ENCODE measurements around the gene ABCG2. TPM values are rescaled to one million over a fixed set of nuclear protein-coding genes. Genes with fewer than 3 reads are reported as not detected.
"Not testable (repeated sequence)": the region's sequence is repeated elsewhere in the genome, so short reads cannot be mapped to it uniquely, and the experiment has no call there.

The ABCG2 gene
- total RNA-seq, 2 donors from 2014 or later = 12.3 to 15.3 TPM

DNA sequence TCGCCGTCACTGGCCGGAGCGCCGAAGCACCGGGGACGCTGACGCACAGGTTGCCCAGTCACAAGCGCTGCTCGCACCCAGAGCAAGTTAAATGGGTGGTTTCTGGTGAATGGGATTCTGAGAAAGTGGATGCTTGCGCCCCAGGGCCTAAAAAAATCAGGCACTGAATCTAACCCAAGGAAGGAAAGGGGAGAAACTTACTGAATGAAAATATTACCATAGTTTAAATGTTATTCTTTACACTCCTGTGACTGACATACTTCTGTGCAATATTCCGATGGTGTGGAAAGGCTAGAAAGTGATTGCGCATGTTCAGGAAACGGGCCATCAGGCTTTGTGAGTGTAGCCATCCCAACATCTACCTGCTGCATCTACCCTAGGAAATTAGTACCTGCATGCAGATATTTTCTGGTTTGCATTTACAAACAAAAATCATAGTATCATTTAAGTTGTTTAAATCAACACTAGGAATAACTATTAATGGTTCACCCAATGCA is 838 bp upstream of the ABCG2 start:
- Histone ChIP-seq H3K4me1 (replicated peaks) (no peaks in the 10 kb centered on the region), H3K27ac (no peak overlapping the region), H3K9me3 (no peaks in the 10 kb centered on the region), H3K4me3 (peak overlapping the region; percentile 36 to 38), H3K36me3 (no peaks in the 10 kb centered on the region), H3K27me3 (replicated peaks; ENCODE audit: insufficient read depth) (peaks cover under 1% of the 10 kb centered on the region)
- TF ChIP-seq POLR2AphosphoS5 (IDR thresholded peaks at IDR 0.05) (no peak), POLR2A (IDR thresholded peaks at IDR 0.05) (no peak)
- TF ChIP-seq, protein P1, sequence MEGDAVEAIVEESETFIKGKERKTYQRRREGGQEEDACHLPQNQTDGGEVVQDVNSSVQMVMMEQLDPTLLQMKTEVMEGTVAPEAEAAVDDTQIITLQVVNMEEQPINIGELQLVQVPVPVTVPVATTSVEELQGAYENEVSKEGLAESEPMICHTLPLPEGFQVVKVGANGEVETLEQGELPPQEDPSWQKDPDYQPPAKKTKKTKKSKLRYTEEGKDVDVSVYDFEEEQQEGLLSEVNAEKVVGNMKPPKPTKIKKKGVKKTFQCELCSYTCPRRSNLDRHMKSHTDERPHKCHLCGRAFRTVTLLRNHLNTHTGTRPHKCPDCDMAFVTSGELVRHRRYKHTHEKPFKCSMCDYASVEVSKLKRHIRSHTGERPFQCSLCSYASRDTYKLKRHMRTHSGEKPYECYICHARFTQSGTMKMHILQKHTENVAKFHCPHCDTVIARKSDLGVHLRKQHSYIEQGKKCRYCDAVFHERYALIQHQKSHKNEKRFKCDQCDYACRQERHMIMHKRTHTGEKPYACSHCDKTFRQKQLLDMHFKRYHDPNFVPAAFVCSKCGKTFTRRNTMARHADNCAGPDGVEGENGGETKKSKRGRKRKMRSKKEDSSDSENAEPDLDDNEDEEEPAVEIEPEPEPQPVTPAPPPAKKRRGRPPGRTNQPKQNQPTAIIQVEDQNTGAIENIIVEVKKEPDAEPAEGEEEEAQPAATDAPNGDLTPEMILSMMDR (IDR thresholded peaks at IDR 0.05) = no peak
- intact Hi-C loops (cut with DNase I) = no loop called here
- 39% methylated on average over 14 of the region's 14 CpGs for WGBS
- DNase-seq (ENCODE audit: low spot score) = no peak

DNA sequence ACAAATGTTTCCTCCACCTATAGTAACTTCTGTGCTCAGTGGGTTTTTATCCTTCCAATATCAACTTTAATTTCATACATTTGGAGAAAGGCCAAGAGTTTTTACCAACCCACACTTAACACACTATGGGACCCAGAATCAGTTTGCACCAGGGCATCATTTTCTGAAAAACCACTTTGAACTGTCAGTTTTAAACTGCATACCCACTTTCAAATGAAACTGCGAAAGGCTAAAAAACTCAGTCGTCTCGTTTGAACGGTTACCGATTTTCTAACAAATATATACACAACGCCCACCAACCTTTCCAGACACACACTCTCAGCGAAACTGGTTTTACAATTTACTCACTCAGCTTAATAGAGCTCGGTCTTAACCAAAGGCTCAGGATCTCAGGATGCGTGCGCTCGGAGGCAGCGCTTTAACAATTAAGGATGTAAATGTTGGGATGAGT is 376 bp downstream of the ABCG2 start:
- WGBS = 11% methylated on average over 12 of the region's 12 CpGs
- TF ChIP-seq POLR2A (IDR thresholded peaks at IDR 0.05) = no peak
- DNase-seq (ENCODE audit: low spot score) = no peak
- Histone ChIP-seq H3K27ac (no peak overlapping the region), H3K4me3 (peak overlapping the region; percentile 36 to 38), H3K27me3 (replicated peaks; ENCODE audit: insufficient read depth) (no peaks in the 10 kb centered on the region), H3K4me1 (replicated peaks) (no peaks in the 10 kb centered on the region), H3K36me3 (no peaks in the 10 kb centered on the region), H3K9me3 (no peaks in the 10 kb centered on the region)
- intact Hi-C loops (cut with DNase I) = no loop called here

GRCh38 chr4:88152331-88152730 is 6.1 kb downstream of the ABCG2 start:
- H3K4me1 ChIP-seq (replicated peaks); intact Hi-C loops (cut with DNase I); H3K9me3 ChIP-seq; DNase-seq (ENCODE audit: low spot score); H3K36me3 ChIP-seq; H3K27me3 ChIP-seq (replicated peaks; ENCODE audit: insufficient read depth); H3K27ac ChIP-seq; H3K4me3 ChIP-seq: not testable (repeated sequence)
- WGBS = 86% methylated on average over 8 of the region's 8 CpGs

DNA sequence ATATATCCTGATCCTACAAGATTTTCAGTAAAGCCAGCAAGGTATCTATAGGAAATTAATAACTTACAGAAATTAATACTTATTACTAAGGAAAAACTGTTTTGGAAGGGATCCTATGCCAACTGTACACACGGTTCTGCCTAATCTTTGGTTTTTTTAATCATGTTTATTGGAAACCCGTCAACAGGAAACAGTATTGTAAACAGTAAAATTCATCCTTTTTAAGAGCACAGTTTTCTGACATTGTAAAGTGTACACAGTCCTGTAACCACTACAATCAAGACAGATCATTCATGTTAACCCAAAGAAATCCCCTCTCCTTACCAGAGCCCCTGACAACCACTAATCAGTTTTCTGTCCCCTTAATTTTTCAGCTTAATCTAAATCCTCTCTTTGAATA is 9.9 kb downstream of the ABCG2 start:
- Histone ChIP-seq H3K4me1 (replicated peaks) (no peaks in the 10 kb centered on the region), H3K9me3 (no peaks in the 10 kb centered on the region), H3K27ac (no peak overlapping the region), H3K4me3 (no peak overlapping the region), H3K36me3 (no peaks in the 10 kb centered on the region), H3K27me3 (replicated peaks; ENCODE audit: insufficient read depth) (no peaks in the 10 kb centered on the region)
- intact Hi-C loops (cut with DNase I) = no loop called here
- TF ChIP-seq POLR2A (IDR thresholded peaks at IDR 0.05) (no peak), POLR2AphosphoS5 (IDR thresholded peaks at IDR 0.05) (no peak)
- TF ChIP-seq, protein P1 (IDR thresholded peaks at IDR 0.05) = no peak
- no peak for DNase-seq (ENCODE audit: low spot score)
- 37% methylated on average over 2 of the region's 2 CpGs for WGBS

GRCh38 chr4:88147799-88148217 is 10.6 kb downstream of the ABCG2 start:
- no peak for DNase-seq (ENCODE audit: low spot score)
- H3K36me3 ChIP-seq = no peaks in the 10 kb centered on the region
- 37% methylated on average over 4 of the region's 4 CpGs for WGBS
- H3K27ac ChIP-seq = no peak overlapping the region
- H3K27me3 ChIP-seq (replicated peaks; ENCODE audit: insufficient read depth) = no peaks in the 10 kb centered on the region
- no peaks in the 10 kb centered on the region for H3K4me1 ChIP-seq (replicated peaks)
- intact Hi-C loops (cut with DNase I) = no loop called here
- TF ChIP-seq POLR2AphosphoS5 (IDR thresholded peaks at IDR 0.05) = no peak
- TF ChIP-seq, protein P1 (IDR thresholded peaks at IDR 0.05) = no peak
- TF ChIP-seq POLR2A (IDR thresholded peaks at IDR 0.05) = no peak
- H3K9me3 ChIP-seq = no peaks in the 10 kb centered on the region
- H3K4me3 ChIP-seq = no peak overlapping the region

- TF ChIP-seq, protein P1 (IDR thresholded peaks at IDR 0.05) = no peak
- no peak for TF ChIP-seq POLR2AphosphoS5 (IDR thresholded peaks at IDR 0.05)
- TF ChIP-seq POLR2A (IDR thresholded peaks at IDR 0.05) = no peak
- DNase-seq (ENCODE audit: low spot score) = no peak
- Histone ChIP-seq H3K4me3 (no peak overlapping the region), H3K4me1 (replicated peaks) (no peaks in the 10 kb centered on the region), H3K27ac (no peak overlapping the region), H3K36me3 (no peaks in the 10 kb centered on the region), H3K27me3 (replicated peaks; ENCODE audit: insufficient read depth) (no peaks in the 10 kb centered on the region), H3K9me3 (no peaks in the 10 kb centered on the region)
- intact Hi-C loops (cut with DNase I) = no loop called here
These were observed 11.5 kb downstream of the ABCG2 start for GRCh38 chr4:88146891-88147290.

Measured in prostate gland (tissue), 2 donors.